ENCODE data around the gene CIB4. TPM values are rescaled to one million over a fixed set of nuclear protein-coding genes. Genes with fewer than 3 reads are reported as not detected.

The CIB4 gene
- total and polyA plus RNA-seq, 2 of the 4 experiments (the other 2 are of a cell fraction) = not detected

DNA sequence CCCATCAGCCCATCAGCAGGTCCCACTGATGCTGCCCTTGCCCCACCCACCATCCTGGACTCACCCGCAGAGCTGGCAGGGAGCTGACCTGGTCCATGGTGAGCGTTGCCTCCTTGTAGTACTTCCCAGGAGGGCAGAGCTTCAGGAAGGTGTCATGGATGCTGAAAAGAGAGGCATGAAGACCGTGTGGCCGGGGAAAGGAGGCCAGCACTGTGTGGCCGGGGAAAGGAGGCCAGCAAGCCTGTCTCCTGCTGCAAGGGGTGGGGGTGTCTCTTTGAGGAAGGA lies 11.9 kb downstream of the CIB4 start:
- no CpG with 5 or more reads among the region's 5 CpGs for WGBS, 2 experiments (ENCODE audit: extremely low coverage in 2 of 2, insufficient read length in 1 of 2)
- CTCF ChIA-PET = no interaction called here
- Histone ChIP-seq H3K4me3 (ENCODE audit: insufficient read depth, low read depth, low read length) (no peak overlapping the region), H3K9me3 (ENCODE audit: control insufficient read depth, insufficient read depth, low read length) (peaks cover 2% of the 10 kb centered on the region; the same call in 1 of the 2 replicates), H4K5ac (ENCODE audit: low read depth, low read length) (no peak overlapping the region), H2BK20ac (ENCODE audit: low read depth, low read length) (no peak overlapping the region), H3K23ac (ENCODE audit: low read depth, low read length) (no peak overlapping the region), H3K9ac (ENCODE audit: low read depth, low read length) (no peak overlapping the region), H4K8ac (ENCODE audit: low read depth in 2 of 2, low read length in 2 of 2) (no peak overlapping the region), H3K27ac (ENCODE audit: insufficient read depth, low read length) (no peak overlapping the region), H3K9me1 (ENCODE audit: insufficient read depth, low read length) (no peaks in the 10 kb centered on the region), H2AK9ac (replicated peaks; ENCODE audit: low read depth, low read length, poor library complexity) (no peak overlapping the region), H3K27me3 (ENCODE audit: control insufficient read depth, insufficient read depth, low read length) (peaks cover 31% of the 10 kb centered on the region), H2AFZ (replicated peaks; ENCODE audit: low read length, poor library complexity) (no peak overlapping the region), H3K79me1 (ENCODE audit: low read depth in 1 of 2, low read length in 2 of 2) (no peaks in the 10 kb centered on the region), H2BK120ac (ENCODE audit: low read depth, low read length) (no peak overlapping the region), H3K4me2 (ENCODE audit: low read depth, low read length) (no peak overlapping the region), H4K20me1 (ENCODE audit: insufficient read depth, low read length) (no peaks in the 10 kb centered on the region), H3K56ac (ENCODE audit: extremely low read depth, insufficient read depth, low read length) (no peak overlapping the region), H2AK5ac (ENCODE audit: low read depth, low read length) (no peak overlapping the region), H2BK15ac (ENCODE audit: low read depth, low read length) (no peak overlapping the region), H4K91ac (ENCODE audit: insufficient read depth, low read depth, low read length) (no peak overlapping the region), H3K14ac (replicated peaks; ENCODE audit: low read depth, low read length) (no peak overlapping the region), H3K4ac (ENCODE audit: low read depth, low read length) (no peak overlapping the region), H2BK5ac (ENCODE audit: low read depth, low read length, poor library complexity, severe bottlenecking) (no peak overlapping the region), H3K4me1 (ENCODE audit: control insufficient read depth, insufficient read depth, low read length) (peaks cover under 1% of the 10 kb centered on the region), H3K36me3 (ENCODE audit: control insufficient read depth, insufficient read depth, low read length) (no peaks in the 10 kb centered on the region), H3K18ac (ENCODE audit: low read depth, low read length) (no peak overlapping the region)
- TF ChIP-seq RAD21 (IDR thresholded peaks at IDR 0.05; ENCODE audit: low read length) = no peak
- TF ChIP-seq RFX5 (IDR thresholded peaks at IDR 0.05; ENCODE audit: low read depth, low read length) = no peak
- no peak for TF ChIP-seq POLR2A (IDR thresholded peaks at IDR 0.05; ENCODE audit: low read depth, low read length)
- TF ChIP-seq MXI1 (IDR thresholded peaks at IDR 0.05; ENCODE audit: borderline replicate concordance, low read depth, low read length) = no peak
- no peak for TF ChIP-seq RCOR1 (IDR thresholded peaks at IDR 0.05; ENCODE audit: insufficient replicate concordance, low read length)
- TF ChIP-seq, protein P1, sequence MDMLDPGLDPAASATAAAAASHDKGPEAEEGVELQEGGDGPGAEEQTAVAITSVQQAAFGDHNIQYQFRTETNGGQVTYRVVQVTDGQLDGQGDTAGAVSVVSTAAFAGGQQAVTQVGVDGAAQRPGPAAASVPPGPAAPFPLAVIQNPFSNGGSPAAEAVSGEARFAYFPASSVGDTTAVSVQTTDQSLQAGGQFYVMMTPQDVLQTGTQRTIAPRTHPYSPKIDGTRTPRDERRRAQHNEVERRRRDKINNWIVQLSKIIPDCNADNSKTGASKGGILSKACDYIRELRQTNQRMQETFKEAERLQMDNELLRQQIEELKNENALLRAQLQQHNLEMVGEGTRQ (IDR thresholded peaks at IDR 0.05; ENCODE audit: low read depth, low read length) = no peak
- no peak for TF ChIP-seq CEBPB (IDR thresholded peaks at IDR 0.05; ENCODE audit: low read depth, low read length)
- no peak for TF ChIP-seq MAFK (IDR thresholded peaks at IDR 0.05; ENCODE audit: low read depth, low read length)
- TF ChIP-seq SMC3 (IDR thresholded peaks at IDR 0.05; ENCODE audit: low read depth, low read length) = no peak
- TF ChIP-seq, protein P2, sequence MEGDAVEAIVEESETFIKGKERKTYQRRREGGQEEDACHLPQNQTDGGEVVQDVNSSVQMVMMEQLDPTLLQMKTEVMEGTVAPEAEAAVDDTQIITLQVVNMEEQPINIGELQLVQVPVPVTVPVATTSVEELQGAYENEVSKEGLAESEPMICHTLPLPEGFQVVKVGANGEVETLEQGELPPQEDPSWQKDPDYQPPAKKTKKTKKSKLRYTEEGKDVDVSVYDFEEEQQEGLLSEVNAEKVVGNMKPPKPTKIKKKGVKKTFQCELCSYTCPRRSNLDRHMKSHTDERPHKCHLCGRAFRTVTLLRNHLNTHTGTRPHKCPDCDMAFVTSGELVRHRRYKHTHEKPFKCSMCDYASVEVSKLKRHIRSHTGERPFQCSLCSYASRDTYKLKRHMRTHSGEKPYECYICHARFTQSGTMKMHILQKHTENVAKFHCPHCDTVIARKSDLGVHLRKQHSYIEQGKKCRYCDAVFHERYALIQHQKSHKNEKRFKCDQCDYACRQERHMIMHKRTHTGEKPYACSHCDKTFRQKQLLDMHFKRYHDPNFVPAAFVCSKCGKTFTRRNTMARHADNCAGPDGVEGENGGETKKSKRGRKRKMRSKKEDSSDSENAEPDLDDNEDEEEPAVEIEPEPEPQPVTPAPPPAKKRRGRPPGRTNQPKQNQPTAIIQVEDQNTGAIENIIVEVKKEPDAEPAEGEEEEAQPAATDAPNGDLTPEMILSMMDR (conservative IDR thresholded peaks at IDR 0.05; ENCODE audit: low read depth, low read length) = no peak
- no peak for TF ChIP-seq BHLHE40 (IDR thresholded peaks at IDR 0.05; ENCODE audit: low read depth, low read length)
- TF ChIP-seq FOS (IDR thresholded peaks at IDR 0.05; ENCODE audit: low read depth, low read length) = no peak
- no peak for TF ChIP-seq CHD1 (IDR thresholded peaks at IDR 0.05; ENCODE audit: low read depth, low read length)
- DNase-seq (no peak), ATAC-seq (ENCODE audit: low read depth) (no peak)
- POLR2A ChIA-PET (ENCODE audit: unreplicated experiment) = no interaction called here
- dilution Hi-C loops (cut with HindIII; ENCODE audit: low sequenced_read_pairs, unreplicated experiment) (no loop called here), in situ Hi-C loops (cut with MboI; ENCODE audit: low sequenced_read_pairs) (no loop called here), intact Hi-C loops (cut with micrococcal nuclease) (no loop called here)
- no TSS peak for BruUV-seq (replicated peaks)

Data from IMR-90 (cell line).